KBM-7 (cell line): ENCODE data around the gene APOB.

Experiments
- DNase-seq: peaks from one replicate; pipeline ENCODE4 v3.0.0-alpha.2; 2015
- in situ Hi-C: fragments of 300-500 bp; cut with MboI; formaldehyde crosslinking; loops from 2 replicates; pipeline ENCODE4 v1.14.3; 2020; ENCODE audit warnings: low sequenced_read_pairs, low pct_unique_long_range_greater_than_20kb, mixed read lengths

APOB gene

DNA sequence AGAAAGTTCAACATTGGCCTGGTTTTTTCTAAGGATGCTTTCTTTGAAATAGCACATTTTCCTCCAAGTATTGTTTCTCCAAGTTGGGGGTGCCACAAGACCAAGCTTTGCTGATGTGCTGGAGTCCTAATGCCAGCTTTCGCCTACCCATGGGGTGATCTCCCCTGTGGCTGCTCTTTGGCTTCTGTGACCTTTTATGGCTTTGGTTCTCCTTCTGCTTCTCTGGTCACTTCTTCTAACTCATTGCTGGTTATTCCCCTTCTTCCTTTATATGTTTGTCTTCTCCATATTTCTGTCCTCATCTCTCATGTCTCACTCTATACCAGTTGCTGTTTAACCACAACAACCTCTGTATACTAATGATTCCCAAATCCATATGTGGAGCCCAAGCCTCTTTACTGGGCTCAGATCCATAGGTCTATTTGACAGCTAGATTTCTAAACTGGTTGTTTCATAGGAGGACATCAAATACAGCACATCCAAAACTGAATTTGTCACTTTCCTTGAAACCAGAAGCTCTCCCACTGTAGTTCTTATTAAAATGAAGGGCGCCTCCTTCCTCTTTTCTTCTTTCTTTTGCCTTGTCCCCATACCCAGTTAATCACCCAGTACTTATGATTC is 23.1 kb downstream of the APOB start:
- DNase-seq, result no peak
- in situ Hi-C loops, result no loop called here

DNA sequence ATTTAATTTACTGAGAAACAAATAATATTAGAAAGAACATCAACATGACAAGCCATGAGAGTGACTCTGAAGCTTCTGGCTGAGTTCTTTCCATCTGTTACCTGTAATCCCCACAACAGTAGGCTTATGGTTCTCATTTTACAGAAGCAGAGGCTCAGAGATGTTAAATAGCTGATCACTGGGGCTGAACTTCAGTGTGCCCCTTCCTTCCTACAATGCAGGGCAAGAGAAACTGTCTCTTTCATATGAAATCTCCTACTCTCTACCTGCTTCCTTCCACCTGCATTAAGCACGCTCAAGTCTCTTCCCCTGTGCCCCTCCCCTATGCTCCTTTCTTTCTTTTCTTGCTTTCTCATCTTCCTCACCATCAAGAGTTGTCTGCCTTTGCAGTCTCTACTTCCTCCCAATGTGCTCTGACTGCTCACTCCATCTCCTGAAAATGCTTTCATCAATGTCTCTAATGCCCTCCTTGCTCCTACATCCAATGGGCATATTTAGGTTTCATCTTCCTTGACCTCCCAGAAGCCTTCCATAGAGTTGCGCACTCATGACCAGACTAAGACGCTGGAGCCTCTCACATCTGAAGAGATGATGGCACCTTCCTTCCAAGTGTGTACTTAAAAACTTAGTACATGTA is 23.7 kb downstream of the APOB start:
- in situ Hi-C loops, result no loop called here
- DNase-seq, result no peak

DNA sequence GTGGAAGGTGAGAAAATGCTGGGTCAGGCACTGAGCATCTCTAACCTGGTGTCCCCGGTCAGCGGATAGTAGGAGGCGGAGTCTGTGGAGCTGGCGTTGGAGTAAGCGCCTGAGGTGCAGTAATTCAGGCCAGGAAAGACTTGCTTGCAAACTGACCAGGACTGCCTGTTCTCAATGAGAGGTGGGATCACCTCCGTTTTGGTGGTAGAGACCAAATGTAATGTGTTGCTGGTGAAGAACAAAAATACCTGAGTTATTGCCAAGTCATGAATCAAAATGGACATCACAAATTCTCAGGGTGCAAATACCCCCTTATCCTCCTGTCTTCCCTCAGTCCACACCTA is 24.2 kb downstream of the APOB start:
- in situ Hi-C loops, result no loop called here
- no peak for DNase-seq

DNA sequence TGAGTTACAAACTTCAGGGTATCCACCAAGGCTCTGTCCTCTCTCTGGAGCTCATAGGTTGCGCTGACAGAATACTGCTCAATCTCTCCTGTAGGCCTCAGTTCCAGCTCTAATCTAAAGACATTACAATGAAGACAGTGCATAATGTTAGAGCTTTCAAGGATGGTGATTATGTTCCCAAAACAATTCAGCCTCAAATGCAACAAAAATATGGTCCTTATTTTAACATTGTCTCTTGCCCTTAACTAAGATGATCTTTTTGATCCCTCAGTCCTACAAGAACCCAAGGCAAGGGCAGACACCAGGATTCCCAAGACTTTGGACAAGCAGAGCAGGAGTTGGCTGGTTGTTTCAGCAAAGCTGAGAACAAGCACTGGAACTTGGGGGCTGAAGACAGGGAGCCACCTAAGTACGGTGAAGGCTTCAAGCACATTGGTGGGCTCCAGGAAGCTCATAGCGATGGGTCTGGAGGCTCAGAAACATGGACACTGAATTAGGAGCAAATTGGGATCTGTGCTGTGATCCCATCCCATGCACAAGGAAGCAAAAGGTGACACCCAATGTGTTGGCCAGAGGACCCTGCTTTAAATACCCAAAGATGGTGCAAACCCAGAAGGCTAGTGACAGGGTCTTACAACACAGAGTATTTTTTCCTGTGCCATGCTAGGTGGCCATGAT is 24.7 kb downstream of the APOB start:
- in situ Hi-C loops, result no loop called here
- DNase-seq, result no peak

DNA sequence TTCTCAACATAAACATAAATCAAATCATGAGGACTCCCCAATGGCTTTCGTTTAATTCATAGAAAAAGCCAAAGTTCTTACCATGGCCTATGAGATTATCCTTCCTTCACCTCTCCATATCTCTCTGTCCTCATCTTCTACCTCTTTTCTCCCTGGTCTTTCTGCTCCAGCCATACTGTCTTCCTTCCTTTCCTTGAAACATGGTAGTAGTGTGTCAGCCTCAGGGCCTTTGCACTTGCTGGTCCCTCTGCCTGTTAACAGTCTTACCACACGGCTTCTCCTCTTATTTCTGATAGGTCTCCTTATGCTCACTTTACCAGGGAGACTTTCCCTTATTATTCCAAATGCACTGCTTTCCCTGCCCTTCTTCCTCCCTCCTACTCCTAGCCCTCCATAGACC is 25.6 kb downstream of the APOB start:
- in situ Hi-C loops, result no loop called here
- DNase-seq, result no peak

DNA sequence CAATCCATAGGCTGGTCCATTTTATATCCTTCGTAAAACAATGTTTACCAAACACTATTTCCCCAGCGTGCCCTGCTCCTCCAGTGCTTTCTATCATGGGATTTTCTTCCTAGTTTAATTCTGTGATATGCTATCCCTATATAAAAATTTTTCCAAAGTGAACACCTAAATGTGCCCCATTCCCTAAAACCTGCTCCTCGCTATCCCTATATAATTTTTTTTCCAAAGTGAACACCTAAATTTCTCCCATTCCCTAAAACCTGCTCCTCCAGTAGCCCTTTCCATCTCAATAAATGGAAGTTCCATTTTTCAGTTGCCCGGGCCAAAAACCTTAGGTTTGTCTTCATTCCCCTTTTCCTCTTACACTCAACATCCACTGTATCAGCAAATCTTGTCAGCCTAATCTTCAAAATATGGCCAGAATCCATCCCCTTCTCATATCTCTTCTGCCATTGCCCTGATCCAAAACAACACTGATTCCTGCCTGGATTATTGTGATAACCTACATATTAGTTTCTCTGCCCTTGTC is 26.1 kb downstream of the APOB start:
- in situ Hi-C loops, result no loop called here
- DNase-seq, result no peak

DNA sequence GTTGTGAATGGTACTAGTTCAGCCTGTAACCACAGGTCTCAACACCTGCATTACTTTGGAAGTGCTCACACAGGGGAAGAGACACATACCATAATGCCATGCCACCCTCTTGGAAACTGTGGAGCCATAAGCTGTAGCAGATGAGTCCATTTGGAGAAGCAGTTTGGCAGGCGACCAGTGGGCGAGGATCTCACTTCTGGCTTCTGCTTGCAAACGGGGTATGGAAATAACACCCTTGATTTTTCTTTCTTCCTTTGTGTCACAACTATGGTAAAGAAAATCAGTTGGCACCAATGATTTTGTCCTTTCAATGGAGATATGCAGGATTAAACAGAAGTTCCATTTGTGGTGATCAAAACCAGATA is 28.6 kb downstream of the APOB start:
- DNase-seq, result no peak
- in situ Hi-C loops, result no loop called here

DNA sequence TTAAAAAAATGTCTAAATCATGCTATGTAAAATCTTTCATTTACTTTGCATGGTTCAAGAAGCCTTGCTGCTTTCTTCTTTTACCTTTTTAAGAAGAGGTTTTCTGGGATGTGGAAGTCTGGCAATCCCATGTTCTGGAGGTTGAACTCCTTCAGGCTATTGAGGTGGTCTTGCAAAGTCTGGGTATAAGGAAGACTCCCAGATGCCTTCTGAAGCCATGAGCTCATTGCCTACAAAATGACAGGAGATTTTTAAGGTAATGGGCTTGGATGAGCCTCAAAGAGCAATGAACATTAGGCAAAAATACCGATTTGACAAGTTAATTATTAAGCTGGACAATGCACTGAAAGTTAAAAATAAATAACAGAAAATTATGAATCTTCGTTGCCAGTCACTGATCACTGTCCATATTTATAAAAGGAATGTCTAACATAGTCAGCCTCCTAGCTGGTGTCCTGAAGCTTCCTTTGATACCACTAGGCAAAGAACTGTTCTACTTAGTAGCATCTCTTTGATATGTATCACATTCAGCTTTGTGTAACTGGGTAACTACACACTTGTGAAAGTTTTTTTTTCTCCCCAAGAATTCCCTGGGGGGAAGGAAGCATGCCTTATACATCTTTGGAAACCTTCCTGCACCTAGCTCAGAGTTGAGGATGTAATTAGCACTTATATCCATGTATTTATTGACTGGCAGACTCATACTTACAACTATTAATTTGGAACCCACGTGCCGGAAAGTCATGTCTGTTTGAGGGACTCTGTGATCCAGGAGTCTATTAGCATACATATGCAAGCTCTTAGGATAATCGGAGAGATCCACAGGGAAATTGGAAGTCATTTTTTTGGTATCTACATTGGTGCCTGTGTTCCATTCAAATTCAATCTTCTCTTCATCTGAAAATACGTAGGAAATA is 29.3 kb downstream of the APOB start:
- DNase-seq, result no peak
- in situ Hi-C loops, result no loop called here

DNA sequence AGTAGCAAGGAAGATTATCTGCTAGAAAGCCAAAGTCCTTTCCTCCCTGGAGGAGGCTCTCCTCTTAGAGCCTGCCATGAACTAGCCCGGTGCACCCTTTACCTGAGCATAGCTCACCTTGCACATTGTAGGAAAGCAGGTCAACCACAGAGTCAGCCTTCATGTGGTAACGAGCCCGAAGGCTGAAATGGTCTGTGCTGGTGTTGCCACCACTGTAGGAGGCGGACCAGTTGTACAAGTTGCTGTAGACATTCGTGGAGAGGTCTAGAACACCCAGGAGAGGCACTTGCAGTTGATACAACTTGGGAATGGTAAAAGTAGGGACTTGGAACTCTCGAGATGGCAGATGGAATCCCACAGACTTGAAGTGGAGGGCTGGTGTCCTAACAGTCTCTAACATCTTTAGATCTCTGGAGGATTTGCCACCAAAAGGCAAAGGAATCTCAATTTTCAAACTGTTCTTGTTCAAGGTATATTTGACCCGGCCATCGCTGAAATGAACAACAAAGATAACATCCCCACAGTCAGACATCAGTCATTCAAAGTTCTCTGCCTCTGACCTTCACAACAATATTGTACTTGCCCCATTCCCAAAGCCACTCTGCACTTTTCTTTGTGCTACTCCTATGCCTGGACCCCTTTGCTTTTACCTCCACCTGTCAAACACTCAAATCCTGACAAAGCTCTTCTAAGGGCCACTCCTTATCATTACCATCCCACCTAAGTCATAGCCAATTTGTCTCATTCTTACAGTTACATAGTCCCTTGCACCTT is 30.6 kb downstream of the APOB start:
- DNase-seq, result no peak
- in situ Hi-C loops, result no loop called here

DNA sequence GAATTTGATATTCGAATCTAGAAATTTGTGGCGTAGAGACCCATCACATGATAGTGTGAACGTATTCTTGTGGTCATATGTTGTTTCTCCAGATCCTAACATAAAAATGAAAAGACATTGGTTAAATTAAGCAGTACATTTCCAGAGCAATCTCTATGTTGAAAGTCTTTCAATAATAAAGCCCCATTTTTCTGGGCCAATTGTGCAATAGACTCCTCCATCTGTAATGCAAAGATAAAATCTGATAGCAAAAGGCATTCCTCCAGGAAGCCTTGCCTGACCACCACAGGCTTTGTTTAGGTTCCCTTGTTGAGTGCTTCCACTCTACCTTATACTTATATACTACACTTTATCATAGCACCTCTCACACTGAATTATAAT is 31.3 kb downstream of the APOB start:
- no peak for DNase-seq
- in situ Hi-C loops, result no loop called here

DNA sequence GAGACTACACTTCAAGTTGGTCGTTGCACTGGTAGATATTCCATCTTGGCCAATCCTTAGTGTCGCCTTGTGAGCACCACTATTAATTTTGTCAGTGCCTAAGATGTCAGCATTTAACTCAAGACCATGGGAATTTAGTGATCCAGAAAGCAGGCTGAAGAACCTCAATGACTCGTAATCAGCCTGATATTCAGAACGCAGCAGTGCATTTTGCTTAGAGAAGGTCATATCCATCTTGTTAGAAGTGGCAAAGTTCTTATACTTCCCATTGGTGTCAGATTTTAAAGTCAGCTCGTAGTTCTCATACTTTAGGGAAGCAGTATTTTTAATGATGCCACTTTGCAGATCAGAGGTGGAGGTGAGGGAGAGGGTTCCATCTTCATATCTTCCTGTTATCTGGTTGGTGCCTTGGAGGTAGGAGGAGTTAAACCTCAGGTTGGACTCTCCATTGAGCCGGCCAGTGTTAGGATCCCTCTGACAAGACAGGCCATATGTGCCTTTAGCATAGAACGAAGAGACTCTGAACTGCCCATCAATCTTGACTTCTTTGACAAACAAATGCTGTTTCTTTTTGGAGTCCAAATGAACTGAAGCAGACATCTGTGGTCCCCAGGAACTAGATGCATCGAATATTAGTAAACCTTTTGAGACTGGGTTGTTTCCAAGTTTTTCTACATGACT is 31.9 kb downstream of the APOB start:
- no peak for DNase-seq
- in situ Hi-C loops, result no loop called here

DNA sequence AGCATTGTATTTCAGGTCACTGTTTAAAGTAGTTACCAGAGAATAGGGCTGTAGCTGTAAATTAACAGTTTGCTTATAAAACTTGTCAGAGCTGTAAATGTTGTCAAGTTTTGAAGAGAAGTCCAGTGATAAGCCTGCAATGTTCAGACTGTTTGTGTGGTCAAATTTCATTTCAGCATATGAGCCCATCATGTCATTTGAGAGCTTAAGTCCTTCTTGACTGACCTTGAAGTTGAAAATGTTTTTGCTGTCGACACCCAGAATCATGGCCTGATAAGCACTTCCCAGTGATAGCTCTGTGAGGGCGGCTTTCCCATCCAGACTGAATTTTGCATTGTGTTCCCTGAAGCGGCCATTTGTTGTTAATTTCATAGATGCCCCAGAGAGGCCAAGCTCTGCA is 32.4 kb downstream of the APOB start:
- no peak for DNase-seq
- in situ Hi-C loops, result no loop called here

DNA sequence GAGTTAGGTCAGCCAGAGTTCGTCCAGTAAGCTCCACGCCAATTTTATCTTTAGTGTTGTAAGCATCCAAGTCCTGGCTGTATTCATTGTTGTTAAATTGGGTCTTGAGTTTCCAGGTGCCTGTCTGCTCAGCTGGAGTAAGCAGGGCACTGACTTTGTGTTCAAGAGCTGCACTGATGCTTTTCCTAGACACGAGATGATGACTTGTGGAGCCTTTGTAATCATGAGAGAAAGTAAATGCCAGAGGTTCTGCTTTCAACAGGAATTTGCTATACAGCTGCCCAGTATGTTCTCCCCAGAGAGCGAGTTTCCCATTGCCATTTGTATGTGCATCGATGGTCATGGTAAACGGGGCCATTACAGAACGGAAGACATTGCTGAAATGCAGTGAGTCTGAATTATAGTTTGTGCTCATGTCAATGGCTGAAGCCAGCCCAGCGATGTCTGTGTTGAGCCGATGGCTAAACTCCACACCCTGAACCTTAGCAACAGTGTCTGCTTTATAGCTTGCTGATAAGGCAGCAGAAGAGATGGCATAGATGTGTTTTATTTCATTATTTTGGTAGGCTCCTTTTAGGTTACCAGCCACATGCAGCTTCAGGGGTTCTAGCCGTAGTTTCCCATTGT is 32.9 kb downstream of the APOB start:
- DNase-seq, result no peak
- in situ Hi-C loops, result no loop called here

DNA sequence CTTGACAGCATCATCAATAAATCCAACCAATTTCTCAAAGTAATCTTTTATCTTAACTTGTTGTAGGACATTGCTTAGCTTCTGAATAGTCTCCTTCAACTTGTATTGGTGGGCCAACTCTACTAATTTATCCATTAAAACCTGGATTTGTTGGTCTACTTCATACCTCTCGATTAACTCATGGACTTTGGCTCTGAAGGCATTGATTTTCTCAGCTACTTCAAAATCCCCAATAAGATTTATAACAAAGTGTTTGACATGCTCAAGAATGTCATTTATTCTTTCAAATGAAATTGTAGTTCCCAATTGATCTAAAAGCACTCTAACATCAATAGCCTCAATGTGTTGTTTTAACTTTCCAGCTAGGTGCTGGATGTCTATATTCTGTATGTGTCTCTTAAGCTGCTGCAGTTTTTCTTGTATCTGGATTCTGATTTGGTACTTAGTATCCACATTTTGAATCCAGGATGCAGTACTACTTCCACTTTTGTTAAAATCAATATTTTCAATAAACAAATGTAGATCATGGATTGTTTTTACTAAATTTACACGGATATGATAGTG is 34.1 kb downstream of the APOB start:
- in situ Hi-C loops, result no loop called here
- DNase-seq, result no peak

DNA sequence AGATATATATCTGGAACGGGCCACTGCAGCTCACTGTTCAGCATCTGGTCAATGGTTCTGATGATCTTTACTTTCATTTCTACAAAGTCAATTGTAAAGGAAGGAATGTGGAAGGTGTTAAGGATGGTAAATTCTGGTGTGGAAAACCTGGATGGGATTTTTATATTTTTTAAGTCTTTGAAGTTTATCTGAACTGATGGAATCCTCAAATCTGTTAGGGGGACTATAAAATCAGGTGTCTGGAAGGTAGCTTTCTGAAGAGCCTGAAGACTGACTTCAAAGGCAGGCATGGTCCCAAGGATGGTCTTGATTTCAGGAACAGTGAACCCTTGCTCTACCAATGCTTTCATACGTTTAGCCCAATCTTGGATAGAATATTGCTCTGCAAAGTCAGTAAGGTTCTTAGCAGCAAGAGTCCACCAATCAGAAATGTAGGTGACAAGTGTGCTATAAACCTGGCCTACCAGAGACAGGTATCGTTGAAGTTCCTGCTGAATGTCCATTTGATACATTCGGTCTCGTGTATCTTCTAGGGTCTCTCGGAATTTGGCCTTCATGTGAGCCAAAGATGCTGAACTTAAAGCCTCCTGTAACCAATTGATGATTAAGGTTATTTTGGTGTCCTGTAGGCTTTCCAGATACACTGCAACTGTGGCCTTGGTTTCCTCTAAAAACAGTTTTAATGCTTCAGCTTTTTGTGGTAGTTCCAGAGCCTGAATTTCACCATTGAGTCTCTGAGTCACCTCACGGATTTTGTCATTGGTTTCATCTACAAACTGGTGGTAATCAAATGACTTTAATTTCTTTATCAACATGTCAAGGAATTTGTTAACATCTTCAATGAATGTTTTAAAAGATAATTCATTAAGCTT is 34.8 kb downstream of the APOB start:
- no peak for DNase-seq
- in situ Hi-C loops, result no loop called here

DNA sequence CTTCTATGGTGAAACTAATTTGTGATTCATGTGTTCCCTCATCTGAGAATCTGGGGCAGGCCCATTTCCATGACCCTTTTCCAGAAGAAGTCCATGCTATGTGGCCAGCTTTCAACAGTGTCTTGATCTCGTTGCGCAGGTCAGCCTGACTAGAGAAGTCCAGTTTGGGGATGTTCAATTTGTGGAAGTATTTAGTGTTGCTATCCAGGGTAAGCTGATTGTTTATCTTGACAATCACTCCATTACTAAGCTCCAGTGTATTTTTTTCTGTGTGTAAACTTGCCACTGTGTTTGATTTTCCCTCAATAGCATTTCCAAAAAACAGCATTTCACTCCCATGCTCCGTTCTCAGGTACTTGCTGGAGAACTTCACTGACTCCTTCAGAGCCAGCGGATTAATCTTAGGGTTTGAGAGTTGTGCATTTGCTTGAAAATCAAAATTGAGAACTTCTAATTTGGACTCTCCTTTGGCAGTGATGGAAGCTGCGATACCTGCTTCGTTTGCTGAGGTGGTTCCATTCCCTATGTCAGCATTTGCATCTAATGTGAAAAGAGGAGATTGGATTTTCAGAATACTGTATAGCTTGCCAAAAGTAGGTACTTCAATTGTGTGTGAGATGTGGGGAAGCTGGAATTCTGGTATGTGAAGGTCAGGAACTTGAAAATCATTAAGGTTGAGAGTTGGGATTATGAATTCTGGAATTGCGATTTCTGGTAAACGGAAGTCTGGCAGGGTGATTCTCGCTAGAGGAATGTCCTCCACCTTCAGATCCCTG is 35.7 kb downstream of the APOB start:
- in situ Hi-C loops, result no loop called here
- no peak for DNase-seq
